GM23248 (cell line): ENCODE measurements around the gene OR52B2.

Experiments used
- EZH2 ChIP-seq: fragments of 200-600 bp; sonication (generic); IDR thresholded peaks from 2 replicates; pipeline ENCODE4 v1.6.1; 2018; ENCODE audit warnings: antibody characterized with exemption, mild to moderate bottlenecking; ENCODE audit not compliant: insufficient read depth, poor library complexity, severe bottlenecking
- EZH2phosphoT487 ChIP-seq: fragments of 200-600 bp; sonication (generic); IDR thresholded peaks from 2 replicates; pipeline ENCODE4 v1.6.1; 2018; ENCODE audit warnings: antibody characterized with exemption, moderate library complexity, mild to moderate bottlenecking, low read depth; ENCODE audit not compliant: insufficient read depth

- TF ChIP-seq EZH2phosphoT487 (no peak), EZH2 (no peak)
These were observed 33.2 kb upstream of the OR52B2 start for GRCh38 chr11:6203327-6203726.
